HepG2 (cell line): ENCODE results near the gene CTSW. TPM values are rescaled to one million over a fixed set of nuclear protein-coding genes. Genes with fewer than 3 reads are reported as not detected.
A peak's percentile ranks its signal among the peaks of the same experiment; 100 is the strongest.

Experiments
- ATAC-seq: fragments of 200-7000 bp; cut with Tn5 transposase; 3 replicates; pipeline ENCODE4 v1.9.1; 2020; ENCODE audit warnings: mild to moderate bottlenecking, moderate library complexity
- BruUV-seq: library from RNA; stranded (reverse); fragments of 400-500 nt; replicated peaks from 2 replicates; lab custom pipeline; 2021; lab: Mats Ljungman, UMichigan
- CTCF ChIA-PET: fragments of 300-600 bp; formaldehyde crosslinking; extraction: SDS; loops from one replicate; lab custom pipeline; 2021; ENCODE audit warnings: low total read pairs, inconsistent platforms, low intra/inter-chr PET ratio; lab: Yijun Ruan, JAX
- POLR2A ChIA-PET: fragments of 350-600 bp; sonication (Branson Sonifier 250); formaldehyde crosslinking; loops from one replicate; lab custom pipeline; 2020; ENCODE audit warnings: antibody characterized with exemption, inconsistent platforms; lab: Yijun Ruan, JAX
- DNase-seq: peaks from one replicate; pipeline ENCODE4 v3.0.0-alpha.2; 2015; ENCODE audit warnings: low spot score
- FAIRE-seq: peaks from 3 replicates; lab custom pipeline; 2011; peaks lifted over from hg19 to GRCh38; lab: Jason Lieb, UNC
- H2AFZ ChIP-seq: one replicate; pipeline ENCODE4 v1.6.1; 2011; ENCODE audit warnings: low read length, inconsistent platforms
- H3K27ac ChIP-seq: fragments of 300-600 bp; 3 replicates; pipeline ENCODE4 v1.8.0; 2011; ENCODE audit warnings: mixed run types, mild to moderate bottlenecking, mixed read lengths, low read length, inconsistent platforms; ENCODE audit not compliant: insufficient read depth; ENCODE audit errors: extremely low read length
- H3K27me3 ChIP-seq, 2 experiments: fragments of 200-600 bp in 1 of 2; 2 replicates in 1 of 2; 3 replicates in 1 of 2; pipeline versions ENCODE4 v1.6.0 to v1.8.0; 2011; ENCODE audit warnings: low read length in 2 of 2, mild to moderate bottlenecking in 2 of 2, moderate library complexity in 2 of 2, inconsistent platforms in 1 of 2; ENCODE audit not compliant: insufficient read depth in 2 of 2, control insufficient read depth in 1 of 2
- H3K36me3 ChIP-seq, 2 experiments: fragments of 200-600 bp in 1 of 2; replicated peaks in 1 of 2; 2 replicates in 1 of 2; 3 replicates in 1 of 2; pipeline versions ENCODE4 v1.5.1 to v1.8.0; 2011; ENCODE audit warnings: low read length in 2 of 2, inconsistent platforms in 1 of 2; ENCODE audit not compliant: insufficient read depth in 2 of 2, control insufficient read depth in 1 of 2
- H3K4me1 ChIP-seq: 2 replicates; pipeline ENCODE4 v1.5.1; 2012; ENCODE audit warnings: low read length, inconsistent platforms; ENCODE audit not compliant: insufficient read depth
- H3K4me2 ChIP-seq: 2 replicates; pipeline ENCODE4 v1.6.0; 2011; ENCODE audit warnings: low read depth, low read length, inconsistent platforms
- H3K4me3 ChIP-seq, 3 experiments: fragments of 200-600 bp in 1 of 3; sonication (generic), shearing (Covaris generic) in 1 of 3; replicated peaks in 1 of 3; 2 replicates each; pipeline ENCODE4 v1.5.1; 2011 to 2016; ENCODE audit warnings: low read length in 3 of 3, inconsistent platforms in 2 of 3, low read depth in 2 of 3, mild to moderate bottlenecking in 2 of 3, control low read depth in 1 of 3, mixed read lengths in 1 of 3; ENCODE audit not compliant: insufficient read depth in 1 of 3
- H3K79me2 ChIP-seq: one replicate; pipeline ENCODE4 v1.6.1; 2011; ENCODE audit warnings: low read length, inconsistent platforms; ENCODE audit not compliant: insufficient read depth
- H3K9ac ChIP-seq: 2 replicates; pipeline ENCODE4 v1.6.0; 2011; ENCODE audit warnings: mild to moderate bottlenecking, low read depth, low read length, inconsistent platforms; ENCODE audit not compliant: insufficient read depth
- H3K9me3 ChIP-seq: 2 replicates; pipeline ENCODE4 v1.5.1; 2012; ENCODE audit warnings: mild to moderate bottlenecking, low read length
- H4K20me1 ChIP-seq: 2 replicates; pipeline ENCODE4 v1.6.0; 2011; ENCODE audit warnings: inconsistent platforms, mild to moderate bottlenecking, low read length, moderate library complexity; ENCODE audit not compliant: insufficient read depth
- ATAD3A ChIP-seq: sonication (generic); formaldehyde crosslinking; IDR thresholded peaks from 2 replicates; pipeline ENCODE4 v1.4.0; 2020; ENCODE audit warnings: missing genetic modification reagents
- CBX2 ChIP-seq, 2 experiments: fragments of 200-600 bp in 1 of 2; sonication (generic); formaldehyde crosslinking in 1 of 2; IDR thresholded peaks; 2 replicates each; pipeline versions ENCODE4 v1.7.0 to v1.8.1; 2018 to 2022; ENCODE audit warnings: low read depth in 2 of 2, low read length in 1 of 2, mild to moderate bottlenecking in 1 of 2, missing genetic modification reagents in 1 of 2
- FOXP1 ChIP-seq, 2 experiments: fragments of 450-650 bp in 1 of 2; IDR thresholded peaks; 2 replicates each; pipeline ENCODE4 v1.6.1; 2017 to 2018; ENCODE audit warnings: antibody characterized with exemption in 1 of 2
- NR2F6 ChIP-seq, 2 experiments: IDR thresholded peaks; 2 replicates each; pipeline ENCODE4 v1.6.1; 2016; ENCODE audit warnings: antibody characterized with exemption in 1 of 2, mild to moderate bottlenecking in 1 of 2
- SRY ChIP-seq: sonication (generic); formaldehyde crosslinking; IDR thresholded peaks from 2 replicates; pipeline ENCODE4 v1.8.0; 2022; ENCODE audit warnings: mild to moderate bottlenecking, missing genetic modification reagents
- ZNF292 ChIP-seq: sonication (generic); formaldehyde crosslinking; IDR thresholded peaks from 2 replicates; pipeline ENCODE4 v1.8.1; 2022; ENCODE audit warnings: mild to moderate bottlenecking, low read depth, missing genetic modification reagents, borderline replicate concordance
- ZNF296 ChIP-seq: sonication (generic); formaldehyde crosslinking; conservative IDR thresholded peaks from 2 replicates; pipeline ENCODE4 v1.5.0; 2020; ENCODE audit warnings: mild to moderate bottlenecking, missing genetic modification reagents
- ZNF484 ChIP-seq: sonication (generic); formaldehyde crosslinking; IDR thresholded peaks from 2 replicates; pipeline ENCODE4 v1.5.1; 2020; ENCODE audit warnings: mild to moderate bottlenecking, low read depth, missing genetic modification reagents, borderline replicate concordance
- WGBS: methylation state at CpG from one replicate; pipeline ENCODE4 v1.1.6; 2017; ENCODE audit warnings: low lambda C conversion rate; 5-methylcytosine and 5-hydroxymethylcytosine counted together
- in situ Hi-C: cut with HindIII; loops from 2 replicates; pipeline ENCODE4 v1.10.0; 2017; ENCODE audit warnings: low pct_unique_long_range_greater_than_20kb; ENCODE audit not compliant: extremely low pct_ligation_motif_present
- intact Hi-C: fragments of 100-400 bp; cut with micrococcal nuclease; formaldehyde crosslinking; loops from one replicate; pipeline ENCODE4 v1.10.0; 2022; ENCODE audit not compliant: unreplicated experiment
- polyA plus RNA-seq, 8 experiments: library from polyadenylated mRNA; depleted of rRNA in 3 of 8; stranded (reverse) in 7 of 8; unstranded in 1 of 8; fragments of >200 nt; fragmentation: Illumina TruSeq in 4 of 8; extraction: Trizol in 4 of 8; gene quantifications; 2 replicates each; pipeline versions ENCODE4 v1.2.1 to v1.2.3, GENCODE V29; 2011 to 2016; ENCODE audit warnings: low read depth in 4 of 8, missing spikeins in 1 of 8, mixed read lengths in 1 of 8; ENCODE audit not compliant: insufficient read depth in 1 of 8
- total RNA-seq, 5 experiments: library from RNA; depleted of rRNA; stranded (reverse); fragments of >200 nt; fragmentation: Illumina TruSeq; extraction: Trizol; gene quantifications; 2 replicates each; pipeline ENCODE4 v1.2.3, GENCODE V29; 2016; ENCODE audit warnings: low read depth in 1 of 5
- TF ChIP-seq, protein P1 (sequence below): sonication (generic); formaldehyde crosslinking; IDR thresholded peaks from 2 replicates; pipeline ENCODE4 v1.4.0; 2020; ENCODE audit warnings: missing genetic modification reagents, borderline replicate concordance
- TF ChIP-seq, protein P2 (sequence below): sonication (generic); formaldehyde crosslinking; IDR thresholded peaks from 2 replicates; pipeline ENCODE4 v1.4.0; 2020; ENCODE audit warnings: missing genetic modification reagents
- TF ChIP-seq, protein P3 (sequence below): sonication (generic); formaldehyde crosslinking; IDR thresholded peaks from 2 replicates; pipeline ENCODE4 v1.5.0; 2020; ENCODE audit warnings: mild to moderate bottlenecking, missing genetic modification reagents, borderline replicate concordance

CTSW gene
- total and polyA plus RNA-seq, 2 of the 13 experiments (the other 11 are each of a cell fraction or from before 2014, with no cell fraction given) = 0.09 TPM; not detected in 1

DNA sequence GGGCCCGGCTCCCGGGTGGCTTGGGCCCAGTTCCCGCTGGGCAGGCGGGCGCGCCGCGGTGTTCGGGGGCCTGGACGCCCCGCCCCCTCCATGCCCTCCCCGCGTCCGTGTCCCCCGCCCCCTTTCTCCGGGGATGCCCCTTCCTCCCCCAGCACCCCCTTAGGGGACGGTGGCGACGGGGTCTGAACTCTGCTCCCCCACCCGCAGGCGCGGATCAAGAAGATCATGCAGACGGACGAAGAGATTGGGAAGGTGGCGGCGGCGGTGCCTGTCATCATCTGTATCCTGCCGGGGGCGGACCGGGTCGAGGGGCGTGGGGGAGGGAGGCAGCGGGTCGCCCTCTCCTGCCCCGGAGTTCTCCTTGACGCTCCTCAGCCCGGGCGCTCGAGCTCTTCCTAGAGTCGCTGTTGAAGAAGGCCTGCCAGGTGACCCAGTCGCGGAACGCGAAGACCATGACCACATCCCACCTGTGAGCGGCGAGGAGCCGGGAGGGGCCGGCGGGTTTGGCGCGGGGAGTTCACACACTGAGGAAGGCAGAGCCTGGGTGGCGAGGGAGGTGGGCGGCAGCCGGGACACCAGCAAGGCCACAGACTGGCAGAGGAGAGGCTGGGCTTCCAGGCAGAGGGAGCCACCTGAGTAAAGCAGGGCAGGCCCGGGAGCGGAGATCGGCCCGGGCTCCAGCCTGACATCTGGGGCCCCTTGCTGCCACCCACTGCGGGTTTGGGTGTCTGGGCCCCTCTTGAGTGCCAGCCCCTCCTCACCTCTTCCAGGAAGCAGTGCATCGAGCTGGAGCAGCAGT, 40.1 kb downstream of the CTSW start:
- POLR2A ChIA-PET = interaction anchor here (1.4 to 2.7 kb wide), 3 partner anchors 9 to 29 kb away, joined by 3 to 8 read pairs (median 4); partner anchors contain the start of gene CCDC85B
- TF ChIP-seq, protein P1, sequence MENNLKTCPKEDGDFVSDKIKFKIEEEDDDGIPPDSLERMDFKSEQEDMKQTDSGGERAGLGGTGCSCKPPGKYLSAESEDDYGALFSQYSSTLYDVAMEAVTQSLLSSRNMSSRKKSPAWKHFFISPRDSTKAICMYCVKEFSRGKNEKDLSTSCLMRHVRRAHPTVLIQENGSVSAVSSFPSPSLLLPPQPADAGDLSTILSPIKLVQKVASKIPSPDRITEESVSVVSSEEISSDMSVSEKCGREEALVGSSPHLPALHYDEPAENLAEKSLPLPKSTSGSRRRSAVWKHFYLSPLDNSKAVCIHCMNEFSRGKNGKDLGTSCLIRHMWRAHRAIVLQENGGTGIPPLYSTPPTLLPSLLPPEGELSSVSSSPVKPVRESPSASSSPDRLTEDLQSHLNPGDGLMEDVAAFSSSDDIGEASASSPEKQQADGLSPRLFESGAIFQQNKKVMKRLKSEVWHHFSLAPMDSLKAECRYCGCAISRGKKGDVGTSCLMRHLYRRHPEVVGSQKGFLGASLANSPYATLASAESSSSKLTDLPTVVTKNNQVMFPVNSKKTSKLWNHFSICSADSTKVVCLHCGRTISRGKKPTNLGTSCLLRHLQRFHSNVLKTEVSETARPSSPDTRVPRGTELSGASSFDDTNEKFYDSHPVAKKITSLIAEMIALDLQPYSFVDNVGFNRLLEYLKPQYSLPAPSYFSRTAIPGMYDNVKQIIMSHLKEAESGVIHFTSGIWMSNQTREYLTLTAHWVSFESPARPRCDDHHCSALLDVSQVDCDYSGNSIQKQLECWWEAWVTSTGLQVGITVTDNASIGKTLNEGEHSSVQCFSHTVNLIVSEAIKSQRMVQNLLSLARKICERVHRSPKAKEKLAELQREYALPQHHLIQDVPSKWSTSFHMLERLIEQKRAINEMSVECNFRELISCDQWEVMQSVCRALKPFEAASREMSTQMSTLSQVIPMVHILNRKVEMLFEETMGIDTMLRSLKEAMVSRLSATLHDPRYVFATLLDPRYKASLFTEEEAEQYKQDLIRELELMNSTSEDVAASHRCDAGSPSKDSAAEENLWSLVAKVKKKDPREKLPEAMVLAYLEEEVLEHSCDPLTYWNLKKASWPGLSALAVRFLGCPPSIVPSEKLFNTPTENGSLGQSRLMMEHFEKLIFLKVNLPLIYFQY (CRISPR knock-in tag) = no peak
- TF ChIP-seq ZNF292 (CRISPR knock-in tag) = 0 out of 2 replicates have a peak, but pooled peaks have one; percentile 18
- TF ChIP-seq SRY (CRISPR knock-in tag) = no peak
- TF ChIP-seq CBX2 (IDR thresholded peaks at IDR 0.05; ENCODE audit: low read depth, low read length) = no peak
- TF ChIP-seq CBX2 (CRISPR knock-in tag; IDR thresholded peaks at IDR 0.05; ENCODE audit: low read depth) = no peak
- TF ChIP-seq, protein P2, sequence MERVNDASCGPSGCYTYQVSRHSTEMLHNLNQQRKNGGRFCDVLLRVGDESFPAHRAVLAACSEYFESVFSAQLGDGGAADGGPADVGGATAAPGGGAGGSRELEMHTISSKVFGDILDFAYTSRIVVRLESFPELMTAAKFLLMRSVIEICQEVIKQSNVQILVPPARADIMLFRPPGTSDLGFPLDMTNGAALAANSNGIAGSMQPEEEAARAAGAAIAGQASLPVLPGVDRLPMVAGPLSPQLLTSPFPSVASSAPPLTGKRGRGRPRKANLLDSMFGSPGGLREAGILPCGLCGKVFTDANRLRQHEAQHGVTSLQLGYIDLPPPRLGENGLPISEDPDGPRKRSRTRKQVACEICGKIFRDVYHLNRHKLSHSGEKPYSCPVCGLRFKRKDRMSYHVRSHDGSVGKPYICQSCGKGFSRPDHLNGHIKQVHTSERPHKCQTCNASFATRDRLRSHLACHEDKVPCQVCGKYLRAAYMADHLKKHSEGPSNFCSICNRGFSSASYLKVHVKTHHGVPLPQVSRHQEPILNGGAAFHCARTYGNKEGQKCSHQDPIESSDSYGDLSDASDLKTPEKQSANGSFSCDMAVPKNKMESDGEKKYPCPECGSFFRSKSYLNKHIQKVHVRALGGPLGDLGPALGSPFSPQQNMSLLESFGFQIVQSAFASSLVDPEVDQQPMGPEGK (CRISPR knock-in tag) = 0 out of 2 replicates have a peak, but pooled peaks have one; percentile 22
- TF ChIP-seq FOXP1 (IDR thresholded peaks at IDR 0.05) = no peak
- TF ChIP-seq FOXP1 (CRISPR knock-in tag; IDR thresholded peaks at IDR 0.05) = no peak
- TF ChIP-seq ZNF296 (CRISPR knock-in tag) = 0 out of 2 replicates have a peak, but pooled peaks have one; percentile 26
- TF ChIP-seq NR2F6 (IDR thresholded peaks at IDR 0.05) = no peak
- no peak for TF ChIP-seq NR2F6 (CRISPR knock-in tag; IDR thresholded peaks at IDR 0.05)
- TF ChIP-seq, protein P3, sequence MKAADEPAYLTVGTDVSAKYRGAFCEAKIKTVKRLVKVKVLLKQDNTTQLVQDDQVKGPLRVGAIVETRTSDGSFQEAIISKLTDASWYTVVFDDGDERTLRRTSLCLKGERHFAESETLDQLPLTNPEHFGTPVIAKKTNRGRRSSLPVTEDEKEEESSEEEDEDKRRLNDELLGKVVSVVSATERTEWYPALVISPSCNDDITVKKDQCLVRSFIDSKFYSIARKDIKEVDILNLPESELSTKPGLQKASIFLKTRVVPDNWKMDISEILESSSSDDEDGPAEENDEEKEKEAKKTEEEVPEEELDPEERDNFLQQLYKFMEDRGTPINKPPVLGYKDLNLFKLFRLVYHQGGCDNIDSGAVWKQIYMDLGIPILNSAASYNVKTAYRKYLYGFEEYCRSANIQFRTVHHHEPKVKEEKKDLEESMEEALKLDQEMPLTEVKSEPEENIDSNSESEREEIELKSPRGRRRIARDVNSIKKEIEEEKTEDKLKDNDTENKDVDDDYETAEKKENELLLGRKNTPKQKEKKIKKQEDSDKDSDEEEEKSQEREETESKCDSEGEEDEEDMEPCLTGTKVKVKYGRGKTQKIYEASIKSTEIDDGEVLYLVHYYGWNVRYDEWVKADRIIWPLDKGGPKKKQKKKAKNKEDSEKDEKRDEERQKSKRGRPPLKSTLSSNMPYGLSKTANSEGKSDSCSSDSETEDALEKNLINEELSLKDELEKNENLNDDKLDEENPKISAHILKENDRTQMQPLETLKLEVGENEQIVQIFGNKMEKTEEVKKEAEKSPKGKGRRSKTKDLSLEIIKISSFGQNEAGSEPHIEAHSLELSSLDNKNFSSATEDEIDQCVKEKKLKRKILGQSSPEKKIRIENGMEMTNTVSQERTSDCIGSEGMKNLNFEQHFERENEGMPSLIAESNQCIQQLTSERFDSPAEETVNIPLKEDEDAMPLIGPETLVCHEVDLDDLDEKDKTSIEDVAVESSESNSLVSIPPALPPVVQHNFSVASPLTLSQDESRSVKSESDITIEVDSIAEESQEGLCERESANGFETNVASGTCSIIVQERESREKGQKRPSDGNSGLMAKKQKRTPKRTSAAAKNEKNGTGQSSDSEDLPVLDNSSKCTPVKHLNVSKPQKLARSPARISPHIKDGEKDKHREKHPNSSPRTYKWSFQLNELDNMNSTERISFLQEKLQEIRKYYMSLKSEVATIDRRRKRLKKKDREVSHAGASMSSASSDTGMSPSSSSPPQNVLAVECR = 0 out of 2 replicates have a peak, but pooled peaks have one; percentile 5
- no peak for TF ChIP-seq ATAD3A (CRISPR knock-in tag)
- TF ChIP-seq ZNF484 (CRISPR knock-in tag) = no peak

More for the DNA sequence above, 40.1 kb downstream of the CTSW start:
- Histone ChIP-seq H4K20me1 (no peaks in the 10 kb centered on the region), H3K9ac (peak overlapping the region; percentile 68), H3K4me3 (peak overlapping the region; percentile 76 to 80 (median 79)), H3K27me3 (no peaks in the 10 kb centered on the region), H3K27ac (peak overlapping the region; percentile 44), H3K36me3 (no peaks in the 10 kb centered on the region; a peak in 1 of 5 replicates), H3K4me1 (peaks cover 46% of the 10 kb centered on the region), H3K79me2 (peaks cover 11% of the 10 kb centered on the region), H3K9me3 (no peaks in the 10 kb centered on the region), H2AFZ (no peak overlapping the region), H3K4me2 (peak overlapping the region; percentile 93)
- intact Hi-C loops (loop anchor here (2.0 kb wide), 1 partner anchor 29 kb away; the partner anchor contains the start of gene CCDC85B), in situ Hi-C loops (no loop called here)
- CTCF ChIA-PET = no interaction called here
- no peak for DNase-seq
- TSS peak; percentile 38 for BruUV-seq
- no peak for FAIRE-seq
- WGBS = 10% methylated on average over 9 of the region's 60 CpGs
- ATAC-seq = peak; percentile 24
